K562 (cell line): ENCODE measurements around the gene BTBD17. TPM values are rescaled to one million over a fixed set of nuclear protein-coding genes. Genes with fewer than 3 reads are reported as not detected.

Experiments
- ATAC-seq: fragments of 200-7000 bp; cut with Tn5 transposase; 3 replicates; pipeline ENCODE4 v1.9.1; 2020; ENCODE audit warnings: moderate library complexity
- BruUV-seq: library from RNA; stranded (reverse); fragments of 400-500 nt; replicated peaks from 2 replicates; lab custom pipeline; 2021; lab: Mats Ljungman, UMichigan
- CTCF ChIA-PET: fragments of 300-600 bp; formaldehyde crosslinking; extraction: SDS; loops from one replicate; lab custom pipeline; 2021; ENCODE audit warnings: low intra/inter-chr PET ratio; lab: Yijun Ruan, JAX
- POLR2A ChIA-PET: fragments of 300-600, 350-650 bp; sonication (Branson Sonifier 250); formaldehyde crosslinking; extraction: SDS; loops from one replicate; lab custom pipeline; 2021; ENCODE audit warnings: antibody characterized with exemption, inconsistent platforms; lab: Yijun Ruan, JAX
- DNase-seq, 4 experiments: peaks; one replicate each; pipeline versions ENCODE4 v3.0.0 to v3.0.0-alpha.2; 2011 to 2018; ENCODE audit warnings: low spot score in 3 of 4, mixed read lengths in 3 of 4; ENCODE audit errors: extremely low read depth in 1 of 4
- FAIRE-seq: peaks from 2 replicates; lab custom pipeline; 2011; peaks lifted over from hg19 to GRCh38; lab: Jason Lieb, UNC
- H2AFZ ChIP-seq: 2 replicates; pipeline ENCODE4 v1.6.0; 2011; ENCODE audit warnings: low read depth, low read length, control low read depth, inconsistent platforms
- H3K27ac ChIP-seq: fragments of 200-600 bp; 3 replicates; pipeline ENCODE4 v1.8.0; 2011; ENCODE audit warnings: low read depth, mild to moderate bottlenecking, control low read depth, inconsistent platforms, low read length, moderate library complexity, mixed read lengths; ENCODE audit errors: extremely low read depth
- H3K27me3 ChIP-seq, 2 experiments: fragments of 300-600 bp in 1 of 2; 2 replicates in 1 of 2; 3 replicates in 1 of 2; pipeline versions ENCODE4 v1.6.0 to v1.8.0; 2011; ENCODE audit warnings: inconsistent platforms in 2 of 2, low read length in 2 of 2, mild to moderate bottlenecking in 1 of 2, mixed read lengths in 1 of 2, moderate library complexity in 1 of 2; ENCODE audit not compliant: control insufficient read depth in 2 of 2, insufficient read depth in 2 of 2
- H3K36me3 ChIP-seq: fragments of 300-600 bp; 3 replicates; pipeline ENCODE4 v1.8.0; 2011; ENCODE audit warnings: mild to moderate bottlenecking, low read length, inconsistent platforms; ENCODE audit not compliant: control insufficient read depth, insufficient read depth
- H3K4me1 ChIP-seq, 2 experiments: fragments of 200-600 bp in 1 of 2; replicated peaks in 1 of 2; 2 replicates in 1 of 2; 3 replicates in 1 of 2; pipeline versions ENCODE4 v1.5.1 to v1.8.0; 2011; ENCODE audit warnings: inconsistent platforms in 2 of 2, low read length in 2 of 2, mild to moderate bottlenecking in 1 of 2, mixed read lengths in 1 of 2, moderate library complexity in 1 of 2; ENCODE audit not compliant: control insufficient read depth in 2 of 2, insufficient read depth in 2 of 2
- H3K4me2 ChIP-seq: 2 replicates; pipeline ENCODE4 v1.6.1; 2011; ENCODE audit warnings: low read length, control low read depth, inconsistent platforms, mixed read lengths; ENCODE audit not compliant: insufficient read depth
- H3K4me3 ChIP-seq: fragments of 200-600 bp; sonication (generic), shearing (Covaris generic); 2 replicates; pipeline ENCODE4 v1.5.1; 2016; ENCODE audit warnings: control low read depth, inconsistent platforms
- H3K79me2 ChIP-seq: fragments of 200-600 bp; 3 replicates; pipeline ENCODE4 v1.8.0; 2011; ENCODE audit warnings: low read length, inconsistent platforms; ENCODE audit not compliant: control insufficient read depth, insufficient read depth
- H3K9ac ChIP-seq, 2 experiments: 2 replicates each; pipeline versions ENCODE4 v1.6.0 to v1.6.1; 2011; ENCODE audit warnings: low read depth in 2 of 2, low read length in 2 of 2, control low read depth in 1 of 2, inconsistent platforms in 1 of 2, mild to moderate bottlenecking in 1 of 2, mixed read lengths in 1 of 2; ENCODE audit not compliant: insufficient read depth in 1 of 2
- H3K9me1 ChIP-seq: one replicate; pipeline ENCODE4 v1.6.0; 2011; ENCODE audit warnings: inconsistent platforms, mild to moderate bottlenecking, low read length, moderate library complexity; ENCODE audit not compliant: control insufficient read depth, insufficient read depth
- H3K9me3 ChIP-seq: replicated peaks from 2 replicates; pipeline ENCODE4 v1.5.1; 2011; ENCODE audit warnings: low read depth, low read length, inconsistent platforms; ENCODE audit not compliant: control insufficient read depth, insufficient read depth
- H4K20me1 ChIP-seq: replicated peaks from 2 replicates; pipeline ENCODE4 v1.6.1; 2011; ENCODE audit warnings: low read length, inconsistent platforms, mixed read lengths; ENCODE audit not compliant: control insufficient read depth, insufficient read depth
- ARID4B ChIP-seq: sonication (generic); formaldehyde crosslinking; IDR thresholded peaks from 2 replicates; pipeline ENCODE4 v1.8.0; 2022; ENCODE audit warnings: mild to moderate bottlenecking, missing genetic modification reagents
- E4F1 ChIP-seq: fragments of 250-450 bp; sonication (Bioruptor Pico); IDR thresholded peaks from 2 replicates; pipeline ENCODE4 v1.5.0; 2021; ENCODE audit warnings: mild to moderate bottlenecking, borderline replicate concordance
- FOXP4 ChIP-seq: sonication (generic); formaldehyde crosslinking; IDR thresholded peaks from 2 replicates; pipeline ENCODE4 v1.8.0; 2022; ENCODE audit warnings: mild to moderate bottlenecking, missing genetic modification reagents, borderline replicate concordance
- HEY1 ChIP-seq: fragments of 250-450 bp; sonication (Bioruptor Pico); IDR thresholded peaks from 2 replicates; pipeline ENCODE4 v1.5.0; 2020; ENCODE audit warnings: mild to moderate bottlenecking, moderate library complexity, borderline replicate concordance
- MAFG ChIP-seq: fragments of 450-650 bp; conservative IDR thresholded peaks from 2 replicates; pipeline ENCODE4 v1.6.1; 2016; ENCODE audit warnings: missing genetic modification characterization, missing compliant biosample characterization
- MEF2A ChIP-seq: IDR thresholded peaks from 2 replicates; pipeline ENCODE4 v1.6.1; 2011; ENCODE audit warnings: low read depth, mild to moderate bottlenecking, low read length, moderate library complexity; ENCODE audit not compliant: control insufficient read depth
- MYNN ChIP-seq, 2 experiments: sonication (generic); formaldehyde crosslinking in 1 of 2; IDR thresholded peaks; 2 replicates each; pipeline versions ENCODE4 v1.5.0 to v1.6.1; 2016 to 2020; ENCODE audit warnings: antibody characterized with exemption in 1 of 2, missing genetic modification reagents in 1 of 2
- NFIX ChIP-seq: fragments of 250-450 bp; sonication (Bioruptor Pico); IDR thresholded peaks from 2 replicates; pipeline ENCODE4 v1.4.0; 2020; ENCODE audit warnings: low read depth, mild to moderate bottlenecking, moderate library complexity
- RBM15 ChIP-seq: fragments of 200-400 bp; formaldehyde crosslinking; IDR thresholded peaks from 2 replicates; pipeline ENCODE4 v1.6.1; 2018; ENCODE audit warnings: mild to moderate bottlenecking, low read length, moderate library complexity; ENCODE audit not compliant: insufficient read depth
- SMAD4 ChIP-seq: fragments of 250-450 bp; sonication (Bioruptor Pico); conservative IDR thresholded peaks from 2 replicates; pipeline ENCODE4 v1.8.0; 2021; ENCODE audit warnings: inconsistent platforms, mild to moderate bottlenecking, moderate library complexity
- TCFL5 ChIP-seq: fragments of 250-450 bp; sonication (Bioruptor Pico); conservative IDR thresholded peaks from 2 replicates; pipeline ENCODE4 v1.6.1; 2021; ENCODE audit warnings: mild to moderate bottlenecking, moderate library complexity, matching md5 sums
- ZNF143 ChIP-seq: sonication (generic); formaldehyde crosslinking; IDR thresholded peaks from 2 replicates; pipeline ENCODE4 v1.9.0; 2022; ENCODE audit warnings: mild to moderate bottlenecking, missing genetic modification reagents
- WGBS: fragments of 100-300 bp; shearing (Covaris generic); methylation state at CpG from one replicate; pipeline ENCODE4 v1.1.6; 2016; ENCODE audit warnings: low coverage, mixed read lengths; ENCODE audit not compliant: insufficient coverage; ENCODE audit errors: missing lambda C conversion rate; 5-methylcytosine and 5-hydroxymethylcytosine counted together
- in situ Hi-C: fragments of 300-500 bp; cut with MboI; formaldehyde crosslinking; loops from 4 replicates; pipeline ENCODE4 v1.15.0; 2018; ENCODE audit warnings: inconsistent platforms, mixed read lengths
- intact Hi-C: fragments of 100-400 bp; cut with micrococcal nuclease; formaldehyde crosslinking; loops from 2 replicates; pipeline ENCODE4 v1.14.2; 2022
- polyA plus RNA-seq, 8 experiments: library from polyadenylated mRNA; depleted of rRNA in 4 of 8; stranded (reverse) in 5 of 8; unstranded in 3 of 8; fragments of >200 nt; fragmentation: Nextera tagmentation in 2 of 8; fragmentation: Illumina TruSeq in 1 of 8; extraction: Ambion mirVana in 2 of 8; extraction: Trizol in 1 of 8; gene quantifications; 2 replicates each; pipeline versions ENCODE4 v1.2.1 to v1.2.3, GENCODE V29; 2011 to 2014; ENCODE audit warnings: inconsistent platforms in 1 of 8, missing spikeins in 1 of 8
- total RNA-seq, 7 experiments: library from RNA; depleted of rRNA in 6 of 7; stranded (reverse); fragments of >200 nt in 6 of 7; fragmentation: Illumina TruSeq in 2 of 7; extraction: Trizol in 2 of 7; gene quantifications; 2 replicates each; pipeline versions ENCODE4 v1.2.1 to v1.2.3, GENCODE V29; 2011 to 2021; ENCODE audit warnings: low replicate concordance in 1 of 7

BTBD17 gene
- total and polyA plus RNA-seq, 9 of the 15 experiments (the other 6 are each of a cell fraction or from before 2014, with no cell fraction given) = not detected

GRCh38 chr17:74389084-74389753 lies 27.6 kb upstream of the BTBD17 start:
- 1% methylated on average over 11 of the region's 12 CpGs for WGBS
- BruUV-seq = no TSS peak
- Histone ChIP-seq H3K4me3 (no peak overlapping the region), H2AFZ (no peak overlapping the region), H4K20me1 (no peaks in the 10 kb centered on the region), H3K9me3 (no peaks in the 10 kb centered on the region; the same call in 1 of the 2 replicates), H3K9me1 (no peaks in the 10 kb centered on the region), H3K27ac (no peak overlapping the region), H3K4me1 (no peaks in the 10 kb centered on the region; a peak in 2 of 5 replicates), H3K36me3 (no peaks in the 10 kb centered on the region), H3K9ac (no peak overlapping the region), H3K79me2 (no peaks in the 10 kb centered on the region), H3K27me3 (peaks cover 26 to 38% of the 10 kb centered on the region in 2 experiments; a peak in 4 of 5 replicates), H3K4me2 (no peak overlapping the region)
- intact Hi-C loops (no loop called here), in situ Hi-C loops (no loop called here)
- POLR2A ChIA-PET = interaction anchor here (0.6 to 0.9 kb wide), 2 partner anchors 17 to 492 kb away, joined by 3 to 4 read pairs; no protein-coding TSS in a partner anchor
- DNase-seq = no peak
- no peak for FAIRE-seq
- CTCF ChIA-PET = no interaction called here
- ATAC-seq = no peak
- no peak for TF ChIP-seq HEY1
- no peak for TF ChIP-seq RBM15
- no peak for TF ChIP-seq E4F1 (CRISPR knock-in tag)
- no peak for TF ChIP-seq SMAD4 (CRISPR knock-in tag)
- no peak for TF ChIP-seq FOXP4 (CRISPR knock-in tag)
- no peak for TF ChIP-seq ZNF143
- TF ChIP-seq MEF2A = no peak
- no peak for TF ChIP-seq NFIX (CRISPR knock-in tag)
- TF ChIP-seq MAFG (tag) = no peak
- no peak for TF ChIP-seq TCFL5 (CRISPR knock-in tag)
- no peak for TF ChIP-seq MYNN (IDR thresholded peaks at IDR 0.05)
- no peak for TF ChIP-seq MYNN (CRISPR knock-in tag; IDR thresholded peaks at IDR 0.05)
- TF ChIP-seq ARID4B (CRISPR knock-in tag) = no peak
